LHCN-M2 (cell line): ENCODE data around the gene NDN. TPM values are rescaled to one million over a fixed set of nuclear protein-coding genes. Genes with fewer than 3 reads are reported as not detected.
"Not testable (repeated sequence)": the region's sequence is repeated elsewhere in the genome, so short reads cannot be mapped to it uniquely, and the experiment has no call there.

Experiments used
- DNase-seq: peaks from one replicate; pipeline ENCODE4 v3.0.0-alpha.2; 2012; ENCODE audit warnings: low read depth
- polyA plus RNA-seq: library from polyadenylated mRNA; unstranded; fragments of >200 nt; gene quantifications from one replicate; pipeline ENCODE4 v1.2.1, GENCODE V29; 2012; ENCODE audit warnings: missing spikeins
- total RNA-seq: library from RNA; depleted of rRNA; stranded (reverse); fragments of >200 nt; gene quantifications from 2 replicates; pipeline ENCODE4 v1.2.3, GENCODE V29; 2014; rRNA removed

The NDN gene
- total RNA-seq, result 31.4 and 33.6 TPM in 2 replicates
- 29.2 TPM for polyA plus RNA-seq

GRCh38 chr15:23687143-23687470, at the start of gene NDN:
NDN (minus strand) TSS chr15:23687305; CDS start chr15:23687217, 88 bp downstream.
- peak; percentile 9 for DNase-seq

GRCh38 chr15:23736033-23736673, 49.0 kb upstream of the NDN start:
- no peak for DNase-seq

GRCh38 chr15:23734862-23735261, 47.8 kb upstream of the NDN start:
- DNase-seq, result no peak

GRCh38 chr15:23713874-23714656, 27.0 kb upstream of the NDN start:
- not testable (repeated sequence) for DNase-seq

- no peak for DNase-seq
Measured at GRCh38 chr15:23708332-23708731, 21.2 kb upstream of the NDN start.

GRCh38 chr15:23695282-23695681, 8.2 kb upstream of the NDN start:
- DNase-seq, result no peak

- no peak for DNase-seq
Measured at GRCh38 chr15:23694592-23694991, 7.5 kb upstream of the NDN start.

- DNase-seq, result no peak
Measured at GRCh38 chr15:23690450-23690852, 3.3 kb upstream of the NDN start.

- DNase-seq, result no peak
Measured at GRCh38 chr15:23690015-23690414, 2.9 kb upstream of the NDN start.

GRCh38 chr15:23686466-23687142, 501 bp downstream of the NDN start:
- no peak for DNase-seq

- no peak for DNase-seq
Measured at GRCh38 chr15:23671481-23671880, 15.6 kb downstream of the NDN start.

- no peak for DNase-seq
Measured at GRCh38 chr15:23670970-23671369, 16.1 kb downstream of the NDN start.

GRCh38 chr15:23663232-23663631, 23.9 kb downstream of the NDN start:
- DNase-seq, result no peak

GRCh38 chr15:23648920-23649515, 38.1 kb downstream of the NDN start:
- DNase-seq, result no peak

GRCh38 chr15:23647421-23648370, 39.4 kb downstream of the NDN start, which contains the start of gene MAGEL2:
MAGEL2 (minus strand) TSS chr15:23647867; CDS start chr15:23647742, 125 bp downstream.
- peak; percentile 5 for DNase-seq

- DNase-seq, result no peak
Measured at GRCh38 chr15:23647001-23647295, 40.2 kb downstream of the NDN start.

- DNase-seq, result no peak
Measured at GRCh38 chr15:23646165-23647000, 40.7 kb downstream of the NDN start.

GRCh38 chr15:23645371-23646164, 41.5 kb downstream of the NDN start:
- DNase-seq, result no peak

- no peak for DNase-seq
Measured at GRCh38 chr15:23644829-23645228, 42.3 kb downstream of the NDN start.
